ENCODE measurements around the gene ATP11A. TPM values are rescaled to one million over a fixed set of nuclear protein-coding genes. Genes with fewer than 3 reads are reported as not detected.

ATP11A gene
- total RNA-seq, 2 donors from 2014 or later = 10.9 to 89.3 TPM

DNA sequence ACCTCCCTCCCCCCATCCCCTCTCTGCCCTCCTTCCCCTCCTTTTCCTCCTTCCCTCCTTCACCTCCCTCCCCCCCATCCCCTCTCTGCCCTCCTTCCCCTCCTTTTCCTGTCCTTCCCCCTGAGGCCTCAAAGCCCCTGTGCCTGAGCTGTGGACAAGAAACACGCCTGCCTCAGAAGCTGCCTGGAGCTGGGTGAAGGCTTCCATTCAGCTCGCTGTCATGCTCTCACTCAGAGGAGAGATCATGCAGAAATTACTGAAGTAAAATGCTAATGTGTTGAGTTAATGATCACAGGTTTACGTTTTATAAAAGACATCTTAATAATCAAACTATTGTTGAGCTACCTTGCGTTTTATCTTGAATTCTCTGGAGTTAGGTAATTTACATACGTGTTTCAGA is 114.5 kb downstream of the ATP11A start:
- Histone ChIP-seq H3K4me1 (replicated peaks) (no peaks in the 10 kb centered on the region), H3K27me3 (replicated peaks; ENCODE audit: insufficient read depth) (no peaks in the 10 kb centered on the region), H3K9me3 (no peaks in the 10 kb centered on the region), H3K4me3 (no peak overlapping the region), H3K27ac (no peak overlapping the region), H3K36me3 (no peaks in the 10 kb centered on the region)
- intact Hi-C loops (cut with DNase I) = no loop called here
- TF ChIP-seq, protein P1, sequence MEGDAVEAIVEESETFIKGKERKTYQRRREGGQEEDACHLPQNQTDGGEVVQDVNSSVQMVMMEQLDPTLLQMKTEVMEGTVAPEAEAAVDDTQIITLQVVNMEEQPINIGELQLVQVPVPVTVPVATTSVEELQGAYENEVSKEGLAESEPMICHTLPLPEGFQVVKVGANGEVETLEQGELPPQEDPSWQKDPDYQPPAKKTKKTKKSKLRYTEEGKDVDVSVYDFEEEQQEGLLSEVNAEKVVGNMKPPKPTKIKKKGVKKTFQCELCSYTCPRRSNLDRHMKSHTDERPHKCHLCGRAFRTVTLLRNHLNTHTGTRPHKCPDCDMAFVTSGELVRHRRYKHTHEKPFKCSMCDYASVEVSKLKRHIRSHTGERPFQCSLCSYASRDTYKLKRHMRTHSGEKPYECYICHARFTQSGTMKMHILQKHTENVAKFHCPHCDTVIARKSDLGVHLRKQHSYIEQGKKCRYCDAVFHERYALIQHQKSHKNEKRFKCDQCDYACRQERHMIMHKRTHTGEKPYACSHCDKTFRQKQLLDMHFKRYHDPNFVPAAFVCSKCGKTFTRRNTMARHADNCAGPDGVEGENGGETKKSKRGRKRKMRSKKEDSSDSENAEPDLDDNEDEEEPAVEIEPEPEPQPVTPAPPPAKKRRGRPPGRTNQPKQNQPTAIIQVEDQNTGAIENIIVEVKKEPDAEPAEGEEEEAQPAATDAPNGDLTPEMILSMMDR (IDR thresholded peaks at IDR 0.05) = no peak
- TF ChIP-seq POLR2AphosphoS5 (IDR thresholded peaks at IDR 0.05) = no peak
- no peak for TF ChIP-seq POLR2A (IDR thresholded peaks at IDR 0.05)
- 76% methylated on average over 5 of the region's 5 CpGs for WGBS
- no peak for DNase-seq (ENCODE audit: low spot score)

DNA sequence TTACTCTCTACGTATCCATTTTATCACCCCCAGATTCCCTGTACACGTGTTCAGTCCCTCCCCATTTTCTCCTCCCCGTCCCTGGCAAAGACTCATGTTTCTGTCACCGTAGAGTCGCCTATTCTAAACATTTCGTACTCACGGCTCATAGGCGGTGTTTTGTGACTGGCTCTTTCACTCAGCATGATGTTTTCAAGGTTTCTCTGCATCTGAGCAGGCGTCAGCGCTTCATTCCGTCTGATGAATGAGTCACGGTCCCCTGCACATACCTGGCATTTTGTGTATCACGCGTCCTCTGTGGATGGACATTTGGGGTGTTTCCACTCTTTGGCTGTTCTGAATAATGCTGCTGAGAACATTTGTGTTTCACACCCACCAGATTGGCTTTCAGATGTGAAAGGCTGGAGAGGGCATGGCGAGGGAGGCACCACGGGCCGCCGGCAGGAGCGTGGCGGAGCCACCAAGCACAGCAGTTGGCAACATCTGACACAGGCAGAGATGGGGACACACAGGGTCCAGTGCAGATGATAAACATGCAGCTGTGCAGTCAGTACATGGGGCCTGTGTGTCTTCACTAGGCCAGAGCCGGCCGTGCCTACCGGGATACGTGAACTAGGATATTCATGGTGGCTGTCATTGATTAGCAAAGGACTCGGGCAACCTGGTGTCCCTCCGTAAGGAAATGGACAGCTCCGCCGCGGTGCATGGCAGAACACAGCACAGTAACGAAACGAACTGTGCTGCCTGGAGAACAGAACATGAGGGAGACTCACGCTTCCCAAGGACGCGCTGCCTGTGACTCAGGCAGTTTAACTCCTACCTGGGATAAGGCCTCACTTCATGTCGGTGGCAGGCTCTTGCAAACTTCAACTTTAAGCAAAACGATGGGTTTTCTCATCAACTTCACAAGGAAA is 117.2 kb downstream of the ATP11A start:
- Histone ChIP-seq H3K9me3 (no peaks in the 10 kb centered on the region), H3K36me3 (no peaks in the 10 kb centered on the region), H3K27ac (no peak overlapping the region), H3K4me1 (replicated peaks) (no peaks in the 10 kb centered on the region), H3K27me3 (replicated peaks; ENCODE audit: insufficient read depth) (no peaks in the 10 kb centered on the region), H3K4me3 (no peak overlapping the region)
- WGBS = 91% methylated on average over 36 of the region's 36 CpGs
- TF ChIP-seq, protein P1 (IDR thresholded peaks at IDR 0.05) = no peak
- TF ChIP-seq POLR2A (IDR thresholded peaks at IDR 0.05) = no peak
- TF ChIP-seq POLR2AphosphoS5 (IDR thresholded peaks at IDR 0.05) = no peak
- intact Hi-C loops (cut with DNase I) = no loop called here
- DNase-seq (ENCODE audit: low spot score) = no peak

DNA sequence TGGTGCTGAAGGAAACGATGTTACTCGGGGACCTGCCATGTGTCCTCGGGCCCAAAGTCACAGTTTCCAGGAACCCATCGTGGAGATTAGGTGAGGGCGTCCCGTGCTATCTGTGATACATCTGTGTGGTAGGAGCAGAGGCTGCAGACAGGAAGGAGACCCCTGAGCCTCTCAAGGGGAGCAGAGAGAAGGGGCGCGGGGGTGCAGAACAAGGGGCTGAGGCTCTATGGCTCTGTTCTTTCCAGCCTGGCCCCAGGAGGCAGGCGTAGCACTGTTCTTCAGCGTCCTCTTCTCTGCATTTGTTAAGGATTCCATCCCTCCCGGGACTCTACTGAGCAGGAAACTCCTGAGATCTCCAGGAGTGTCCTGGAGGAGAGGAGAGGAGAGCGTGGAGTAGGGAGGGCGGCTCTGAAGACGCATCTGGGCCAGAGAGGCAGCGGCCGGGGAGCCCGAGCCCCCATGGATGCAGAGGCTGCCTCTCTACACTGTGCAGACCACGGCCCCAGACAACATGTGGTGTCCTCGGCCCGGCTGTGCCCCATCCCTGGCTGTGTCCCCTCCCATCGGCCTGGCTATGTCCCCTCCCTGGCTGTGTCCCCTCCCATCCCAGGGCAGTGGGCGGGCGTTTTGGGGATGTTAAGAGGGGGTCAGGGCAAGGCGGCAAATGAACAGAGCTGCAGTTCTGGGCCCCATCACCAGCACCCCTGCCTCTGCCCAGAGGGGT is 118.0 kb downstream of the ATP11A start:
- Histone ChIP-seq H3K36me3 (no peaks in the 10 kb centered on the region), H3K9me3 (no peaks in the 10 kb centered on the region), H3K4me1 (replicated peaks) (no peaks in the 10 kb centered on the region), H3K4me3 (no peak overlapping the region), H3K27ac (no peak overlapping the region), H3K27me3 (replicated peaks; ENCODE audit: insufficient read depth) (no peaks in the 10 kb centered on the region)
- WGBS = 94% methylated on average over 24 of the region's 24 CpGs
- TF ChIP-seq POLR2AphosphoS5 (IDR thresholded peaks at IDR 0.05) (no peak), POLR2A (IDR thresholded peaks at IDR 0.05) (no peak)
- TF ChIP-seq, protein P1 (IDR thresholded peaks at IDR 0.05) = no peak
- no peak for DNase-seq (ENCODE audit: low spot score)
- intact Hi-C loops (cut with DNase I) = no loop called here

DNA sequence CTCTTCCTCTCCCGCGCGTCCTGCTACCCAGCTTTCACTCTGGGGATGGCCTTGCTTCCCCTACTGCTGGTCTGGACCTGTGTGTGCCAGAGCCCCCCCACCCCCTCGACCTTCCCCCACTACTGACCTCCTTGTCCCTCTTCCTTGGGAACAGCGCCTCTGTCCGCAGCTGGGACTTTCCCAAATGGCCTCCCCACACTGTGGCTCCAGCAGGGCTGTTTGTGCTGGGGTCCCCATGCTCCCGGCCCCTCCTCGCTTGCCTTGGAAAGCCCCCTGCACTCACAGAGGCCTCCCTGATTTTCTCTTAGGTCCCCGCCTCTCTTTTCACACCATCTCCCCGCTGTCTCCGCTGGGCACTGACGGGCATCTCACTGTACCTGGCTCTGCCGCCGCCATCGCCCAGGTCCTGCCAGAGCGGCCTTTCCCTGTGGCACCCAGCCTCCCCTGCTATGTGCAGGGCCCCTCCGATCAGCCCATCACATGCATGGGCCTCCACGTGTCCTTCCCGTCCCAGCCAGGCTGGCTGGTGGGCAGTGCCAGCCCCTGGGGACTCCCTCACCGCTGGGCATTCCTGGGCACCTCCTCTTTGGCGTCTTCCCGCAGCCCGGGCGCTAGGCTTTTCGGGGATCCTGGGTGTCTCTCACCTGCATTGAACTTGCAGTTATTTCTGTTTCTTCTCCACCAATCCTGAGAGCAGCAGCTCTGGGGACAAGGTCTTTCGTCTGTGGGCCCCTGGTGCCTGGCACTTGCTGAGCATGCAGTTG is 118.7 kb downstream of the ATP11A start:
- TF ChIP-seq POLR2A (IDR thresholded peaks at IDR 0.05) (no peak), POLR2AphosphoS5 (IDR thresholded peaks at IDR 0.05) (no peak)
- TF ChIP-seq, protein P1 (IDR thresholded peaks at IDR 0.05) = no peak
- 95% methylated on average over 26 of the region's 26 CpGs for WGBS
- intact Hi-C loops (cut with DNase I) = no loop called here
- no peak overlapping the region for H3K27ac ChIP-seq
- no peak for DNase-seq (ENCODE audit: low spot score)
- no peak overlapping the region for H3K4me3 ChIP-seq
- no peaks in the 10 kb centered on the region for H3K27me3 ChIP-seq (replicated peaks; ENCODE audit: insufficient read depth)
- H3K4me1 ChIP-seq (replicated peaks) = no peaks in the 10 kb centered on the region
- no peaks in the 10 kb centered on the region for H3K36me3 ChIP-seq
- H3K9me3 ChIP-seq = no peaks in the 10 kb centered on the region
